CD4-positive, alpha-beta memory T cell (primary cell): ENCODE measurements around the gene TUBG1. TPM values are rescaled to one million over a fixed set of nuclear protein-coding genes. Genes with fewer than 3 reads are reported as not detected.
A peak's percentile ranks its signal among the peaks of the same experiment; 100 is the strongest.

Experiments used
- CTCF ChIA-PET: fragments of 350-600 bp; sonication (Branson Sonifier 250); formaldehyde crosslinking; loops from one replicate; lab custom pipeline; 2021; ENCODE audit warnings: inconsistent platforms; ENCODE audit not compliant: partially characterized antibody; lab: Charles Lee
- POLR2A ChIA-PET: fragments of 350-600 bp; sonication (Branson Sonifier 250); formaldehyde crosslinking; loops from one replicate; lab custom pipeline; 2021; ENCODE audit not compliant: partially characterized antibody; lab: Charles Lee
- DNase-seq, 5 donors: peaks; one replicate each; pipeline versions ENCODE4 v3.0.0 to v3.0.0-alpha.2; 2020 to 2022; ENCODE audit warnings: mixed read lengths in 1 of 5
- H3K27ac ChIP-seq: one replicate; pipeline ENCODE4 v1.7.0; 2013; ENCODE audit warnings: low read depth, low read length
- H3K27me3 ChIP-seq: 2 replicates; pipeline ENCODE4 v1.7.0; 2013; ENCODE audit warnings: mild to moderate bottlenecking, low read length, moderate library complexity; ENCODE audit not compliant: insufficient read depth
- H3K36me3 ChIP-seq: 2 replicates; pipeline ENCODE4 v1.7.0; 2013; ENCODE audit warnings: mild to moderate bottlenecking, low read length, moderate library complexity; ENCODE audit not compliant: insufficient read depth
- H3K4me1 ChIP-seq: 2 replicates; pipeline ENCODE4 v1.7.0; 2013; ENCODE audit warnings: mild to moderate bottlenecking, low read length, moderate library complexity; ENCODE audit not compliant: insufficient read depth
- H3K4me3 ChIP-seq, 2 donors: one replicate each; pipeline ENCODE4 v1.7.0; 2013; ENCODE audit warnings: low read length in 2 of 2, mild to moderate bottlenecking in 1 of 2
- H3K9me3 ChIP-seq, 2 donors: one replicate each; pipeline ENCODE4 v1.7.0; 2013; ENCODE audit warnings: low read length in 2 of 2, control low read depth in 1 of 2; ENCODE audit not compliant: control insufficient read depth in 1 of 2
- H3K27ac Mint-ChIP-seq, 7 donors: one replicate each; pipeline ENCODE4 v1.8.0; 2020 to 2021; ENCODE audit warnings: mixed read lengths in 7 of 7, mild to moderate bottlenecking in 6 of 7, inconsistent platforms in 3 of 7, moderate library complexity in 3 of 7
- H3K27me3 Mint-ChIP-seq, 2 donors: one replicate each; pipeline ENCODE4 v1.8.0; 2020 to 2021; ENCODE audit warnings: mixed read lengths in 2 of 2
- H3K36me3 Mint-ChIP-seq, 2 donors: one replicate each; pipeline ENCODE4 v1.8.0; 2020 to 2021; ENCODE audit warnings: mixed read lengths in 2 of 2, inconsistent platforms in 1 of 2, mild to moderate bottlenecking in 1 of 2
- H3K4me1 Mint-ChIP-seq, 4 donors: one replicate each; pipeline ENCODE4 v1.8.0; 2020 to 2021; ENCODE audit warnings: mixed read lengths in 4 of 4, mild to moderate bottlenecking in 1 of 4
- H3K4me3 Mint-ChIP-seq, 8 donors: one replicate each; pipeline ENCODE4 v1.8.0; 2020 to 2021; ENCODE audit warnings: mixed read lengths in 8 of 8, mild to moderate bottlenecking in 7 of 8, moderate library complexity in 6 of 8, inconsistent platforms in 3 of 8
- H3K9me3 Mint-ChIP-seq, 8 donors: one replicate each; pipeline ENCODE4 v1.8.0; 2020 to 2021; ENCODE audit warnings: mixed read lengths in 8 of 8, mild to moderate bottlenecking in 5 of 8, inconsistent platforms in 3 of 8, moderate library complexity in 1 of 8
- intact Hi-C: fragments of 100-400 bp; cut with micrococcal nuclease; formaldehyde crosslinking; loops from one replicate; pipeline ENCODE4 v1.15.1; 2023
- polyA plus RNA-seq, 2 donors: library from polyadenylated mRNA; unstranded; fragments of 300-500 nt; fragmentation: Illumina TruSeq; gene quantifications; one replicate each; pipeline ENCODE4 v1.2.3, GENCODE V29; 2021
- total RNA-seq, 2 experiments: library from RNA; stranded (reverse); gene quantifications; one replicate each; pipeline ENCODE4 v1.2.3, GENCODE V29; 2021

The TUBG1 gene
- total and polyA plus RNA-seq, 4 experiments from 2014 or later = 6.4 to 16.5 (median 13.2) TPM

DNA sequence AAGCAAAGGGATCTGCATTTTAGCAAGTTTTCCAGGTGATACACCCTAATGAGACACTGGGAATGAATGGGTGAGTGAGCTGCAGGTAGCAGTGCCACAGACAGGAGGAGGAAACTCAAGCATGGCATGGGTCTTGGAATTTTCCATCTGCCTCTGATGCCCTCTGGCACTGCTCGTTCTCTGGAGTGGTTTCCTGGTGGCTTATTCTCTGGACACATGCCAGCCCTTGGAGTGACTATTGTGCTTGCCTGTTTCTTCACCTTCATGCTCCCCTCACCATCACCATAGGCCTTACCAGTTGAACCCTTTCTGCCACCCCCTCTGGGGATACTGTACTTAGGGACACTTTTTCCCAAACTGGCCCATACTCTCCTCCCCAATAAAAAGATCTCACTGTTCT is 45.9 kb upstream of the TUBG1 start:
- peak overlapping the region in 1 of 2 donors; percentile 93 for H3K4me3 ChIP-seq
- Mint-ChIP-seq H3K36me3 (peaks cover 0 to 34% of the 10 kb centered on the region in 2 donors), H3K9me3 (peaks cover 0 to 2% (median 0%) of the 10 kb centered on the region in 8 donors), H3K4me3 (peak overlapping the region; percentile 69 to 95 (median 92)), H3K27me3 (no peaks in the 10 kb centered on the region), H3K27ac (peak overlapping the region; percentile 41 to 96 (median 67)), H3K4me1 (peaks cover 17 to 57% (median 41%) of the 10 kb centered on the region in 4 donors)
- intact Hi-C loops = loop anchor here (2.0 kb wide), 1 partner anchor 13 kb away; the partner anchor contains the start of gene PSMC3IP
- H3K9me3 ChIP-seq = no peaks in the 10 kb centered on the region
- POLR2A ChIA-PET = interaction anchor here (1.0 to 6.3 kb wide), 3 partner anchors 9 to 45 kb away, joined by 3 to 73 read pairs (median 35); partner anchors contain the start of genes PSMC3IP and RETREG3
- peak overlapping the region; percentile 85 for H3K27ac ChIP-seq
- no peaks in the 10 kb centered on the region for H3K27me3 ChIP-seq
- CTCF ChIA-PET = interaction anchor here (0.6 to 2.3 kb wide), 3 partner anchors 11 to 46 kb away, joined by 3 to 10 read pairs (median 3); partner anchors contain the start of gene PSMC3IP
- DNase-seq = no peak
- peaks cover 51% of the 10 kb centered on the region for H3K4me1 ChIP-seq
- peaks cover 24% of the 10 kb centered on the region for H3K36me3 ChIP-seq

DNA sequence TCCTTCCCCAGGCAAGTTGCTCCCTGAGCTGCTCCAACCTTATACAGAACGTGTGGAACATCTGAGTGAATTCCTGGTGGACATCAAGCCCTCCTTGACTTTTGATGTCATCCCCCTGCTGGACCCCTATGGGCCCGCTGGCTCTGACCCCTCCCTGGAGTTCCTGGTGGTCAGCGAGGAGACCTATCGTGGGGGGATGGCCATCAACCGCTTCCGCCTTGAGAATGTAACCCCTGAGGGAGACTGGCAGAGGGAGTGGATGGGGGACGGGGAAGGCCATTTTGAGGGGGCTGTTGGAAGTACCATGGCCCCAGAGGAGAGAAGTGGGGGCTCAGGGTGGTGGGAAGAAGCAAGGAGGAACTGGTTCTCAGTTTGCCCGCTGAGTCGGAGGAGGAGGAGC is 45.5 kb upstream of the TUBG1 start:
- no peaks in the 10 kb centered on the region for H3K27me3 Mint-ChIP-seq
- POLR2A ChIA-PET = interaction anchor here (0.5 to 6.3 kb wide), 6 partner anchors 10 to 409 kb away, joined by 3 to 73 read pairs (median 6); partner anchors contain the start of genes NAGLU, PSMC3IP and RETREG3
- CTCF ChIA-PET = interaction anchor here (0.6 to 4.5 kb wide), 4 partner anchors 11 to 46 kb away, joined by 3 to 37 read pairs (median 6); partner anchors contain the start of gene PSMC3IP

DNA sequence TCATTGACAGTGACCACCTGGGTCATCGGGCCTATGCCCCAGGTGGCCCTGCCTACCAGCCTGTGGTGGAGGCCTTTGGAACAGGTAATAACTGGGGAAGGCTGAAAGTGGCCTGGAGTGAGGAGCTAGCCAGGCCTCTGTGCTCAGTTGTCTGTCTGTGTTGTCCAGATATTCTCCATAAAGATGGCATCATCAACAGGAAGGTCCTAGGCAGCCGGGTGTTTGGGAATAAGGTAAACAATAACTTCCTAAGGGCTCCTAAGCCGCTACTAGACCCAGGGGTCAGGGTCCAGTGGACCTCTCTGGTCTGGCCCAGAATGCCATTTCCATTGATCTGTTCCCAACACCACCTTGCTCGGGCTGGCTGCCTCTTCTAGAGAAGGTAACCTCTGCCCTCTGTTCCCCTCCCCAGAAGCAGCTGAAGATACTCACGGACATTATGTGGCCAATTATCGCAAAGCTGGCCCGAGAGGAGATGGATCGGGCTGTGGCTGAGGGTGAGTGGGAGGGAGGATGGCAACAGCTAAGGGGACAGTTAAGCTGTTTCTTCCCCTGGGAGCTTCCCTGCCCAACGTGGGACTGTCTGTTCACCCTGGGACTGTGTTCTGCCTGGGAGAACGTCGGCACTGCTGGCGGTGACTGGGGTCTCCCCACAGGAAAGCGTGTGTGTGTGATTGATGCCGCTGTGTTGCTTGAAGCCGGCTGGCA is 44.5 kb upstream of the TUBG1 start:
- H3K27ac Mint-ChIP-seq = peak overlapping the region in 4 of 7 donors; percentile 6 to 96 (median 30)
- H3K27me3 Mint-ChIP-seq = no peaks in the 10 kb centered on the region
- Histone ChIP-seq H3K9me3 (no peaks in the 10 kb centered on the region), H3K4me1 (peaks cover 63% of the 10 kb centered on the region), H3K27ac (no peak overlapping the region), H3K4me3 (no peak overlapping the region), H3K27me3 (no peaks in the 10 kb centered on the region), H3K36me3 (peaks cover 38% of the 10 kb centered on the region)
- H3K4me1 Mint-ChIP-seq = peaks cover 16 to 71% (median 50%) of the 10 kb centered on the region in 4 donors
- POLR2A ChIA-PET = interaction anchor here (0.5 to 6.3 kb wide), 7 partner anchors 11 to 410 kb away, joined by 3 to 73 read pairs (median 7); partner anchors contain the start of genes NAGLU, PSMC3IP, RETREG3 and TUBG1
- no peak for DNase-seq
- intact Hi-C loops = no loop called here
- peak overlapping the region in 5 of 8 donors; percentile 53 to 66 (median 59) for H3K4me3 Mint-ChIP-seq
- H3K9me3 Mint-ChIP-seq = peaks cover 0 to 2% (median 0%) of the 10 kb centered on the region in 8 donors
- peaks cover 8 to 47% of the 10 kb centered on the region in 2 donors for H3K36me3 Mint-ChIP-seq
- CTCF ChIA-PET = interaction anchor here (1.3 to 4.5 kb wide), 3 partner anchors 10 to 17 kb away, joined by 3 to 37 read pairs (median 4); partner anchors contain the start of gene PSMC3IP

More for the DNA sequence above, 45.5 kb upstream of the TUBG1 start:
- intact Hi-C loops = loop anchor here (2.0 kb wide), 1 partner anchor 13 kb away; the partner anchor contains the start of gene PSMC3IP
- Mint-ChIP-seq H3K9me3 (peaks cover 0 to 2% (median 0%) of the 10 kb centered on the region in 8 donors), H3K4me1 (peaks cover 19 to 61% (median 44%) of the 10 kb centered on the region in 4 donors), H3K4me3 (peak overlapping the region in 7 of 8 donors; percentile 42 to 95 (median 79)), H3K27ac (peak overlapping the region; percentile 41 to 96 (median 67)), H3K36me3 (peaks cover 0 to 38% of the 10 kb centered on the region in 2 donors)
- H3K27ac ChIP-seq = no peak overlapping the region
- peaks cover 55% of the 10 kb centered on the region for H3K4me1 ChIP-seq
- no peaks in the 10 kb centered on the region for H3K27me3 ChIP-seq
- H3K4me3 ChIP-seq = no peak overlapping the region
- H3K36me3 ChIP-seq = peaks cover 28% of the 10 kb centered on the region
- no peak for DNase-seq
- H3K9me3 ChIP-seq = no peaks in the 10 kb centered on the region

DNA sequence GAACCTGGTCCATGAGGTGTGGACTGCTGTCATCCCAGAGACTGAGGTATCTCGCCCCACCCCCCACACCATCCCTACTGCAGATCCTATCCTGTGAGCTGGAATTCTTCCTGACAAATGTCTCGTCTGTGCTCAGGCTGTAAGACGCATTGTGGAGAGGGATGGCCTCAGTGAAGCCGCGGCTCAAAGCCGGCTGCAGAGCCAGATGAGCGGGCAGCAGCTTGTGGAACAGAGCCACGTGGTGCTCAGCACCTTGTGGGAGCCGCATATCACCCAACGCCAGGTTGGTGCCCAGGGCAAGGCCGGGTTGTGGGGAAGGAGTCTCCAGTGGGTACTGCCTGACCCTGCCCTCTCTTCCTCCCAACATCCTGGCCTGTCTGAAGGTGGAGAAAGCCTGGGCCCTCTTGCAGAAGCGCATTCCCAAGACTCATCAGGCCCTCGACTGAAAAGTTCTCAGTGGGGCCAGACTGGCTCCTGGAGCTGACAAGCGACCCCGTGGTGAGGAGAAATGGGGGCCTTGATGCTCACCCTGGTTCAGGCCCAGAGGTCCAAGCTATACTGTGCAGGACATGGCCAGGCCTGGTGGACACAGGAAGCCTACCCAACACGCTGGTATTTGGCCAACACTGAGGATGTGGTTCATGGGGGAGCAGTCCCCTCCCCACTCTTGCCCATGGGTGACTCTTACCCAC is 43.8 kb upstream of the TUBG1 start:
- Mint-ChIP-seq H3K27ac (peak overlapping the region in 6 of 7 donors; percentile 86 to 98 (median 96)), H3K27me3 (no peaks in the 10 kb centered on the region), H3K36me3 (peaks cover 11 to 54% of the 10 kb centered on the region in 2 donors), H3K9me3 (peaks cover 0 to 2% (median 0%) of the 10 kb centered on the region in 8 donors), H3K4me3 (peak overlapping the region in 5 of 8 donors; percentile 94 to 97 (median 96)), H3K4me1 (peaks cover 16 to 73% (median 49%) of the 10 kb centered on the region in 4 donors)
- ChIA-PET POLR2A (interaction anchor here (1.0 to 6.3 kb wide), 6 partner anchors 11 to 48 kb away, joined by 3 to 73 read pairs (median 13); partner anchors contain the start of genes NAGLU, PSMC3IP, RETREG3 and TUBG1), CTCF (interaction anchor here (0.8 to 4.5 kb wide), 4 partner anchors 11 to 108 kb away, joined by 3 to 37 read pairs (median 4); partner anchors contain the start of gene PSMC3IP)
- peak overlapping the region; percentile 79 for H3K27ac ChIP-seq
- peaks cover 45% of the 10 kb centered on the region for H3K36me3 ChIP-seq
- no peak for DNase-seq
- H3K4me3 ChIP-seq = no peak overlapping the region
- no peaks in the 10 kb centered on the region for H3K9me3 ChIP-seq
- peaks cover 63% of the 10 kb centered on the region for H3K4me1 ChIP-seq
- intact Hi-C loops = no loop called here
- no peaks in the 10 kb centered on the region for H3K27me3 ChIP-seq

DNA sequence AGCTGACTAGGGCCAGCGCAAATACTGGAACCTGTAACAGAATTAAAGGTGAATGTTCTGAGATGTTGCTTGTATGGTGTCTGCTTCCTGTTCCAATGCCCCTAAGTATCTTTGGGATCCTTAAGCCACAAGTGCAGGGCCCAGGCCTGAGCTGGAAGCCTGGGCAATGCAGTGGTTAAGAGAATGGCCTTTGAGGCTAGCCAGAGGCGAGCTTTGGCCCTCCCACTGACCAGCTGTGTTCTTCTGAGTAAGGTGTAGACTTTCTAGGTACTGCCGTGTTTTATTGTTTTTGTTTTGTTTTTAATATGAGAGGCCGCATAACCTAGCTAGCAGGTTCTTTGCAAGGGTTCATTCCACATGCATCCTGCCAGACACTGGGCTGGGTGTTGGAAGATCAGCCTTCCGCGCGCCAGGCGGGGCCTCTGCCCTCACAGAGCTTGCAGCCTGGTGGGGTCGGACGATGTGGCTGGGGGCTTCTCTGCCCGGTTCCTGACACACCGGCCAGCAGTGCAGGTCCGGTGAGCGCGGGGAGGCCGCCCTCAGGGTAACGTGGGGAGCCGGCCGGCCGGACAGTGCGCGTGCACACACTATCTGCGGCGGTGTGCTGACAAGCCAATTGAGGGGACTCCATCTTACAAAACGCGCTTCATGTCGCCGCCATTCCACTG is 43.1 kb upstream of the TUBG1 start:
- H3K4me3 ChIP-seq = peak overlapping the region; percentile 89 to 97
- peak overlapping the region; percentile 79 for H3K27ac ChIP-seq
- no peaks in the 10 kb centered on the region for H3K9me3 ChIP-seq
- ChIA-PET POLR2A (interaction anchor here (1.0 to 6.3 kb wide), 8 partner anchors 12 to 795 kb away, joined by 3 to 73 read pairs (median 7); partner anchors contain the start of genes NAGLU, PSMC3IP, RETREG3 and TUBG1), CTCF (interaction anchor here (0.8 to 4.5 kb wide), 4 partner anchors 12 to 108 kb away, joined by 3 to 37 read pairs (median 4); partner anchors contain the start of gene PSMC3IP)
- H3K27ac Mint-ChIP-seq = peak overlapping the region; percentile 95 to 98 (median 96)
- intact Hi-C loops = no loop called here
- peaks cover 51% of the 10 kb centered on the region for H3K36me3 ChIP-seq
- H3K4me1 Mint-ChIP-seq = peaks cover 16 to 72% (median 48%) of the 10 kb centered on the region in 4 donors
- no peaks in the 10 kb centered on the region for H3K27me3 ChIP-seq
- peaks cover 0 to 1% (median 0%) of the 10 kb centered on the region in 8 donors for H3K9me3 Mint-ChIP-seq
- H3K4me1 ChIP-seq = peaks cover 62% of the 10 kb centered on the region
- DNase-seq = peak in 1 of 5 donors; percentile 11
- peak overlapping the region; percentile 94 to 98 (median 96) for H3K4me3 Mint-ChIP-seq
- no peaks in the 10 kb centered on the region for H3K27me3 Mint-ChIP-seq
- H3K36me3 Mint-ChIP-seq = peaks cover 18 to 61% of the 10 kb centered on the region in 2 donors
